Heart right ventricle (tissue), 16 donors: ENCODE results near the gene PRKRIP1. TPM values are rescaled to one million over a fixed set of nuclear protein-coding genes. Genes with fewer than 3 reads are reported as not detected.

ENCODE experiments used
- ATAC-seq, 8 donors: fragments of 200-7000 bp; cut with Tn5 transposase; one replicate each; pipeline ENCODE4 v1.9.1; 2020; ENCODE audit warnings: mild to moderate bottlenecking in 8 of 8, moderate library complexity in 8 of 8, moderate number of reproducible peaks in 1 of 8
- DNase-seq, 2 donors: peaks; one replicate each; pipeline ENCODE4 v3.0.0-alpha.2; 2020
- H3K27ac ChIP-seq, 10 donors: fragments of 200-600 bp; sonication (generic) in 2 of 10; one replicate each; pipeline versions ENCODE4 v1.5.0 to v1.8.0; 2020 to 2022; ENCODE audit warnings: mild to moderate bottlenecking in 3 of 10
- H3K27me3 ChIP-seq, 7 donors: fragments of 200-600 bp; one replicate each; pipeline ENCODE4 v1.8.0; 2021 to 2022; ENCODE audit warnings: mild to moderate bottlenecking in 2 of 7
- H3K36me3 ChIP-seq, 9 donors: fragments of 200-600 bp; sonication (generic) in 1 of 9; one replicate each; pipeline versions ENCODE4 v1.5.0 to v1.8.0; 2020 to 2022; ENCODE audit warnings: mild to moderate bottlenecking in 2 of 9
- H3K4me1 ChIP-seq, 9 donors: fragments of 200-600 bp; sonication (generic) in 1 of 9; one replicate each; pipeline versions ENCODE4 v1.5.0 to v1.8.0; 2020 to 2022; ENCODE audit warnings: mild to moderate bottlenecking in 4 of 9
- H3K4me3 ChIP-seq, 10 donors: fragments of 200-600 bp; sonication (generic) in 2 of 10; one replicate each; pipeline versions ENCODE4 v1.5.0 to v1.8.0; 2020 to 2022; ENCODE audit warnings: mild to moderate bottlenecking in 7 of 10, moderate library complexity in 2 of 10
- H3K9me3 ChIP-seq, 11 donors: fragments of 200-600 bp in 10 of 11; sonication (generic) in 2 of 11; one replicate each; pipeline versions ENCODE4 v1.5.0 to v1.8.0; 2013 to 2022; ENCODE audit warnings: mild to moderate bottlenecking in 2 of 11, control low read depth in 1 of 11, moderate library complexity in 1 of 11
- CTCF ChIP-seq, 9 donors: fragments of 200-600 bp; sonication (generic) in 2 of 9; IDR thresholded peaks; one replicate each; pipeline versions ENCODE4 v1.5.0 to v1.8.0; 2021 to 2022; ENCODE audit warnings: antibody characterized with exemption in 9 of 9, mild to moderate bottlenecking in 5 of 9, moderate library complexity in 1 of 9
- WGBS, 2 donors: extraction: QIAGEN DNeasy Blood & Tissue Kit; methylation state at CpG; one replicate each; pipeline ENCODE4 v1.1.7; 2013; ENCODE audit warnings: inconsistent platforms in 1 of 2; 5-methylcytosine and 5-hydroxymethylcytosine counted together
- intact Hi-C, 10 donors: fragments of 100-400 bp; cut with DNase I; formaldehyde crosslinking; loops; one replicate each; pipeline versions ENCODE4 v1.11.1 to v1.14.2; 2022
- polyA plus RNA-seq, 2 donors: library from polyadenylated mRNA; stranded (reverse); fragments of 200-250 nt; gene quantifications; one replicate each; pipeline ENCODE4 v1.2.3, GENCODE V29; 2013
- total RNA-seq, 10 donors: library from RNA; stranded (reverse); fragmentation: NEBNext Ultra II Directional in 3 of 10; extraction: Animal tissue kit (Norgen Biotek cat#: 25700) in 3 of 10; gene quantifications; one replicate each; pipeline versions ENCODE4 v1.2.1 to v1.2.4, GENCODE V29; 2021 to 2023
- donor health status: Arrhythmogenic right ventricular cardiomyopathy.
- donor health status: ischemic (EF 13 %, LVEDD 7.1; RV severe dilation, severe dysfunction).
- donor health status: healthy with polysubstance abuse.
- donor health status: DM: no; HTN: yes; CAD: no.
- donor health status: DM: no; HTN: no; CAD: no.
- donor health status: ischemic (EF 25% LVEDD 6.9; RV normal size, moderate dysfunction).
- donor health status: ischemic (EF 25% LVEDD 5.7; RV mildly dilated, moderate dysfunction).
- donor health status: healthy.
- donor health status: DM: yes; HTN: yes; CAD: no.
- donor health status: Ischemic cardiomyopathy.
- donor health status: ischemic (EF 35%, LVEDD 5.7; RV mildly dilated, moderate dysfunction).
- donor health status: nonischemic (EF 11% LVEDD 7.7; RV severe dilation, severe dysfunction).
- donor health status: DM: yes; HTN: yes; CAD: no.
- donor health status: PGD.
- donor health status: ischemic (EF 29% LVEDD 5.4; RV normal size, mild dysfunction).
- donor health status: nonischemic (EF 23%, LVEDD 6.1; RV moderate dilation, normal function).

The PRKRIP1 gene
- total and polyA plus RNA-seq, 12 donors: 7.1 to 28.2 (median 11.3) TPM

DNA sequence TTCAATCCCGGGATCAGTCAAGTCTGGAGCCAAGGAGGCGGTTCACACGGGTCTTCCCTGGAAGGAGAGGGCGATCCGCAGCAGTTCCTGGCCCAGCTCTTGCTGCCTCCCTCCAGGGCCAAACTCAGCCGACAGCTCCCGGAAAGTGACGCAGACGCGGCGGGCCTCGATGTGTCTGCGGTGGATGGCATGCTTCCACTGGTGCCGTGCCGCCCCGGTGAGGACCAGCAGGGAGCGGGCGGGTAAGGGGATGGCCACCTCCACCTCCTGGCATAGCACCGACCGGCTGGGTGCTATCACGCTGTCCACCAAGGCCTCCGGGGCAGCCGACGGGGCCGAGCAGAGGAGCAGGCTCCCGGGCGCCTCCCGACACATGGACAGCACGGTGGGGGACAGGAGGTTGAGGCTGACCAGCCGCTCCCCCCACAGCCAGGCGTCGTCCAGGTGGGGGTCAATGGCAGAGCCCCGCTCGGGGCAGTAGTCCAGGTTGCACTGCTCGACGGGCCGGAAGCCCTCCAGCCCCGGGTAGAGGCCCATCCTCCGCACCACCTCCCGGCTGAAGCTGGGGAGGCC, 61.3 kb downstream of the PRKRIP1 start:
- 93 to 94% methylated on average over 40 of the region's 40 CpGs for WGBS, 2 donors

DNA sequence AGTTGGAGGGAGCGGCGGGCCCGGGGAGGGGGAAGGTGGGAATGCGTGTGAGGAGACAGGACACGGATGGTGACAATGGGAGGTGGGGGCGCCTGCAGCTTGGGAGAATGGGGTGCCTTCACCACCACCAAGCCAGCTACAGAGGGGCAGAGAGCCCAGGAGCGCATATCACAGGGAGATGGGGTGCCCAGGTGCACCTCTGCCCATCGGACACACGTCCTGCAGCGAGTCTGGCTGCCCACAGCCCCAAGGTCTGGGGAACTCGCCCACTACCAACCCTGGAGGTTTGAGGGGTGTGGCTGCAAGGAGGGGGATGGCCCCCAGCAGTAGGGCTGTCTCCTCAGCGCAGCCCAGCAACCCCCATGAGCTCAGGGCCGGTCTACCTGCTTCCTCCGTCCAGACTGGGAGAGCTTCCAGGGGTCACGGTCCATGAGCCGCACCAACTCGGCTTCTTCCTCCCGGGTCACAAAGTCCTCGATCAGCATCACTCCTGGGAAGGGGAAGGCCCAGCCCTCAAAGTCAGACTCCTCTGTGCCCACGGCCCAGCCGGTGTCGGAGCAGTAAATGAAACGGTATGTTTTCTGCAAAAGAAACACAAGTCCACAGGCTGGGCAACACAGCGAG, 63.2 kb downstream of the PRKRIP1 start:
- no peaks in the 10 kb centered on the region for H3K9me3 ChIP-seq
- ATAC-seq (no peak), DNase-seq (no peak)
- H3K36me3 ChIP-seq: peaks cover 0 to 51% (median 16%) of the 10 kb centered on the region in 9 donors
- peaks cover 0 to 15% (median 11%) of the 10 kb centered on the region in 9 donors for H3K4me1 ChIP-seq
- WGBS, 2 donors: 95 to 97% methylated on average over 24 of the region's 24 CpGs
- H3K27me3 ChIP-seq: no peaks in the 10 kb centered on the region
- H3K27ac ChIP-seq: no peak overlapping the region
- TF ChIP-seq CTCF (IDR thresholded peaks at IDR 0.05): no peak
- intact Hi-C loops: no loop called here
- H3K4me3 ChIP-seq: no peak overlapping the region

More for the DNA sequence above, 61.3 kb downstream of the PRKRIP1 start:
- DNase-seq (no peak), ATAC-seq (peak in 2 of 8 donors; percentile 7 to 10)
- Histone ChIP-seq H3K36me3 (peaks cover 0 to 51% (median 16%) of the 10 kb centered on the region in 9 donors), H3K4me3 (no peak overlapping the region), H3K27ac (no peak overlapping the region), H3K9me3 (no peaks in the 10 kb centered on the region), H3K4me1 (no peaks in the 10 kb centered on the region), H3K27me3 (no peaks in the 10 kb centered on the region)
- intact Hi-C loops: no loop called here
- no peak for TF ChIP-seq CTCF (IDR thresholded peaks at IDR 0.05)

- TF ChIP-seq CTCF (IDR thresholded peaks at IDR 0.05): no peak
- intact Hi-C loops: loop anchor here in 2 of 10 donors (10.0 kb wide), 2 partner anchors 46 to 176 kb away; partner anchors contain the start of gene SH2B2 (in 1 of the 2)
- no peaks in the 10 kb centered on the region for H3K9me3 ChIP-seq
- DNase-seq (no peak), ATAC-seq (no peak)
- peaks cover 0 to 48% (median 16%) of the 10 kb centered on the region in 9 donors for H3K36me3 ChIP-seq
- H3K27me3 ChIP-seq: no peaks in the 10 kb centered on the region
- no peak overlapping the region for H3K4me3 ChIP-seq
- H3K4me1 ChIP-seq: peaks cover under 1 to 19% (median 14%) of the 10 kb centered on the region in 9 donors
- 85 to 87% methylated on average over 8 of the region's 8 CpGs for WGBS, 2 donors
- no peak overlapping the region for H3K27ac ChIP-seq
Observed at GRCh38 chr7:102460467-102460866, 64.3 kb downstream of the PRKRIP1 start.

GRCh38 chr7:102463841-102464576, 67.8 kb downstream of the PRKRIP1 start:
- peaks cover 0 to 24% (median 3%) of the 10 kb centered on the region in 9 donors for H3K36me3 ChIP-seq
- H3K9me3 ChIP-seq: no peaks in the 10 kb centered on the region
- TF ChIP-seq CTCF (IDR thresholded peaks at IDR 0.05): no peak
- H3K4me1 ChIP-seq: peaks cover 4 to 26% (median 23%) of the 10 kb centered on the region in 9 donors
- 12% methylated on average over 24 of the region's 24 CpGs for WGBS, 2 donors
- peak overlapping the region; percentile 74 to 100 (median 91) for H3K4me3 ChIP-seq
- DNase-seq (no peak), ATAC-seq (peak in 4 of 8 donors; percentile 0 to 11 (median 4))
- intact Hi-C loops: loop anchor here in 2 of 10 donors (10.0 kb wide), 2 partner anchors 49 to 179 kb away; partner anchors contain the start of gene SH2B2 (in 1 of the 2)
- peak overlapping the region in 9 of 10 donors; percentile 53 to 94 (median 82) for H3K27ac ChIP-seq
- H3K27me3 ChIP-seq: no peaks in the 10 kb centered on the region
